Bronchial epithelial cell (primary cell): ENCODE results near the gene PHACTR1. TPM values are rescaled to one million over a fixed set of nuclear protein-coding genes. Genes with fewer than 3 reads are reported as not detected.
A peak's percentile ranks its signal among the peaks of the same experiment; 100 is the strongest.

ENCODE experiments used
- DNase-seq: peaks from one replicate; pipeline ENCODE4 v3.0.0-alpha.2; 2010; ENCODE audit warnings: low read depth
- FAIRE-seq: peaks from 2 replicates; lab custom pipeline; 2011; peaks lifted over from hg19 to GRCh38; lab: Jason Lieb, UNC
- H3K27me3 ChIP-seq: 2 replicates; pipeline ENCODE4 v1.5.1; 2011; ENCODE audit warnings: low read length; ENCODE audit not compliant: control insufficient read depth, insufficient read depth
- H3K36me3 ChIP-seq: 2 replicates; pipeline ENCODE4 v1.5.1; 2011; ENCODE audit warnings: low read length; ENCODE audit not compliant: control insufficient read depth, insufficient read depth
- H3K4me3 ChIP-seq: 2 replicates; pipeline ENCODE4 v1.5.1; 2011; ENCODE audit warnings: mild to moderate bottlenecking, low read depth, low read length, control low read depth
- total RNA-seq: library from RNA; depleted of rRNA; stranded (reverse); fragments of >200 nt; gene quantifications from 2 replicates; pipeline ENCODE4 v1.2.1, GENCODE V29; 2014
- TF ChIP-seq, protein P1 (sequence below): IDR thresholded peaks from 2 replicates; pipeline ENCODE4 v1.5.1; 2011; ENCODE audit warnings: mild to moderate bottlenecking, moderate library complexity, low read length, control low read depth, inconsistent platforms; ENCODE audit not compliant: insufficient read depth, severe bottlenecking

Gene PHACTR1
- total RNA-seq, 1 donor from 2014 or later = under 0.01 TPM

DNA sequence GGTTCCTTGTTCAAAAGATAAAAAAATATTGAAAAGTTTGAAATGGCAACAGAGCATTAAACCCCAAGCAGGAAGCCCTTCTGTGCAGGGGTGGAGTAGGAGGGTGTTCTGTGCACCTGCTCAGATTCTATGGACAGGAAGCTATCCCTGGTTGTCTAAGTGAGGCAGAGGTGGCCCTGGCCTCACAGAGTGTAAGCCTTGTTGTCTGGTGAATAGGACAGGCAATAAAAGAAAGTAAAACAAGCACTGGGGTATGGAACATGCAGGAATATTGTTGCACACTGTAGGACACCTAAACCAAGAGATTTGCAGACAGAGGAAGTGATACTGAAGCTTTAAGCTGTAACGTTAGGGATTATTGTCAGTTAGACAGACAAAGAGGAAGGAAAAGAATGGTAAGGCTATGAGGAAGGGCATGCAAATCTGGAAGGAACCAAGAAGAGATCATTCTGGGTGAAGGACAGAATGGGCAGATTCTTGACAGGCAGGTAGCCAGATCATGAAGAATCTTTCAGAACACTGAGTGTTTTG lies 545.0 kb downstream of the PHACTR1 start:
- Histone ChIP-seq H3K27me3 (peaks cover 3% of the 10 kb centered on the region), H3K4me3 (no peak overlapping the region), H3K36me3 (no peaks in the 10 kb centered on the region)
- FAIRE-seq = no peak
- no peak for DNase-seq
- TF ChIP-seq, protein P1, sequence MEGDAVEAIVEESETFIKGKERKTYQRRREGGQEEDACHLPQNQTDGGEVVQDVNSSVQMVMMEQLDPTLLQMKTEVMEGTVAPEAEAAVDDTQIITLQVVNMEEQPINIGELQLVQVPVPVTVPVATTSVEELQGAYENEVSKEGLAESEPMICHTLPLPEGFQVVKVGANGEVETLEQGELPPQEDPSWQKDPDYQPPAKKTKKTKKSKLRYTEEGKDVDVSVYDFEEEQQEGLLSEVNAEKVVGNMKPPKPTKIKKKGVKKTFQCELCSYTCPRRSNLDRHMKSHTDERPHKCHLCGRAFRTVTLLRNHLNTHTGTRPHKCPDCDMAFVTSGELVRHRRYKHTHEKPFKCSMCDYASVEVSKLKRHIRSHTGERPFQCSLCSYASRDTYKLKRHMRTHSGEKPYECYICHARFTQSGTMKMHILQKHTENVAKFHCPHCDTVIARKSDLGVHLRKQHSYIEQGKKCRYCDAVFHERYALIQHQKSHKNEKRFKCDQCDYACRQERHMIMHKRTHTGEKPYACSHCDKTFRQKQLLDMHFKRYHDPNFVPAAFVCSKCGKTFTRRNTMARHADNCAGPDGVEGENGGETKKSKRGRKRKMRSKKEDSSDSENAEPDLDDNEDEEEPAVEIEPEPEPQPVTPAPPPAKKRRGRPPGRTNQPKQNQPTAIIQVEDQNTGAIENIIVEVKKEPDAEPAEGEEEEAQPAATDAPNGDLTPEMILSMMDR = no peak

- Histone ChIP-seq H3K36me3 (no peaks in the 10 kb centered on the region), H3K27me3 (peaks cover 3% of the 10 kb centered on the region), H3K4me3 (no peak overlapping the region)
- TF ChIP-seq, protein P1 = no peak
- no peak for FAIRE-seq
- DNase-seq = no peak
These were observed 546.0 kb downstream of the PHACTR1 start for GRCh38 chr6:13262302-13263230.

DNA sequence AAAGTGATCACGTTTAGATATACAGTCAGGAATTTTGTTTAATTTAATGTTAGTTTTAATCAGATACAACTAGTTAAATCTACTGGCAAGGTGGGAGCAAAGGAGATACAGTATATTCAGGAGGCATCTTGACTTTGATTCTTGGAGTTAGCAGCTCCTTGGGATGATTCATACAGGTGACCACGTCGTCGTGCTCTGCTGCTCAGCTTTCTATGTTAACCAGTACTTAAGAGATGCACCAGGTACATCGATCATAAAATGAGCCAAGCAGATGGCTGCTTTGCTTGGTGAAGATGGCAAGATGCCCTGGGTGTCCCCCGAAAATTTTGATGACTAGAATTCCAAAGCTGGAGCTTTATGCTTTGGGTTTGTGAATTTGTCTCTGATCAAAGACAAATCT lies 547.1 kb downstream of the PHACTR1 start:
- DNase-seq = no peak
- TF ChIP-seq, protein P1 = no peak
- no peaks in the 10 kb centered on the region for H3K36me3 ChIP-seq
- H3K4me3 ChIP-seq = no peak overlapping the region
- no peak for FAIRE-seq
- peaks cover 3% of the 10 kb centered on the region for H3K27me3 ChIP-seq

- Histone ChIP-seq H3K36me3 (no peaks in the 10 kb centered on the region), H3K27me3 (no peaks in the 10 kb centered on the region), H3K4me3 (no peak overlapping the region)
- TF ChIP-seq, protein P1 = no peak
- DNase-seq (peak; percentile 73), FAIRE-seq (no peak)
These were observed 550.6 kb downstream of the PHACTR1 start for GRCh38 chr6:13267142-13267651.

- Histone ChIP-seq H3K4me3 (no peak overlapping the region), H3K27me3 (no peaks in the 10 kb centered on the region), H3K36me3 (no peaks in the 10 kb centered on the region)
- FAIRE-seq = no peak
- DNase-seq = peak; percentile 70
- TF ChIP-seq, protein P1 = no peak
These were observed 552.4 kb downstream of the PHACTR1 start for GRCh38 chr6:13268913-13269518.
